A549 (cell line): ENCODE results near the gene RALGDS. TPM values are rescaled to one million over a fixed set of nuclear protein-coding genes. Genes with fewer than 3 reads are reported as not detected.

ENCODE experiments used
- ATAC-seq, 2 experiments: fragments of 200-7000 bp in 1 of 2; fragments of >200 bp in 1 of 2; cut with Nextera tagmentation in 1 of 2; cut with Tn5 transposase in 1 of 2; 3 replicates each; pipeline versions ENCODE4 v1.8.0 to v1.9.1; 2018 to 2020; ENCODE audit warnings: mild to moderate bottlenecking in 1 of 2, moderate library complexity in 1 of 2
- CTCF ChIA-PET: fragments of 300-600 bp; sonication (Branson Sonifier 250); formaldehyde crosslinking; extraction: SDS; loops from one replicate; lab custom pipeline; 2021; ENCODE audit warnings: antibody characterized with exemption, inconsistent platforms; lab: Yijun Ruan, JAX
- POLR2A ChIA-PET: fragments of 350-600 bp; formaldehyde crosslinking; extraction: SDS; loops from one replicate; lab custom pipeline; 2021; ENCODE audit warnings: antibody characterized with exemption, inconsistent platforms; lab: Yijun Ruan, JAX
- DNase-seq, 2 experiments: peaks; one replicate each; pipeline versions ENCODE4 v3.0.0 to v3.0.0-alpha.2; 2011 to 2016; ENCODE audit warnings: low read depth in 1 of 2, low spot score in 1 of 2
- FAIRE-seq: peaks from 2 replicates; lab custom pipeline; 2011; peaks lifted over from hg19 to GRCh38; lab: Jason Lieb, UNC
- H3K27ac ChIP-seq, 2 experiments: fragments of >200 bp; sonication (Bioruptor Twin); formaldehyde crosslinking; 3 replicates each; pipeline ENCODE4 v1.5.1; 2016 to 2017
- H3K4me1 ChIP-seq: fragments of >200 bp; sonication (Bioruptor Twin); formaldehyde crosslinking; 3 replicates; pipeline ENCODE4 v1.6.1; 2016
- H3K4me2 ChIP-seq: fragments of >200 bp; sonication (Bioruptor Twin); formaldehyde crosslinking; 3 replicates; pipeline ENCODE4 v1.6.1; 2016
- H3K4me3 ChIP-seq: fragments of >200 bp; sonication (Bioruptor Twin); formaldehyde crosslinking; 3 replicates; pipeline ENCODE4 v1.5.1; 2016
- H3K9me3 ChIP-seq: fragments of >200 bp; sonication (Bioruptor Twin); formaldehyde crosslinking; 3 replicates; pipeline ENCODE4 v1.6.1; 2016
- CBX2 ChIP-seq: fragments of 200-600 bp; sonication (generic); IDR thresholded peaks from 2 replicates; pipeline ENCODE4 v1.6.1; 2016; ENCODE audit warnings: low read depth, mild to moderate bottlenecking, borderline replicate concordance
- CBX8 ChIP-seq: fragments of 200-600 bp; sonication (generic); IDR thresholded peaks from 2 replicates; pipeline ENCODE4 v1.6.1; 2016
- CHD2 ChIP-seq: fragments of 150-350 bp; IDR thresholded peaks from 2 replicates; pipeline ENCODE4 v1.6.1; 2014; ENCODE audit warnings: low read length; ENCODE audit not compliant: partially characterized antibody
- E2F6 ChIP-seq: IDR thresholded peaks from 2 replicates; pipeline ENCODE4 v1.6.1; 2012; ENCODE audit warnings: low read depth, borderline replicate concordance
- EHMT2 ChIP-seq: fragments of 200-600 bp; sonication (generic); IDR thresholded peaks from 2 replicates; pipeline ENCODE4 v1.6.1; 2016; ENCODE audit warnings: antibody characterized with exemption, low read depth, mild to moderate bottlenecking, moderate library complexity
- ESRRA ChIP-seq: fragments of 150-350 bp; IDR thresholded peaks from 2 replicates; pipeline ENCODE4 v1.6.1; 2014; ENCODE audit warnings: mild to moderate bottlenecking, low read length, borderline replicate concordance
- FOSB ChIP-seq: fragments of 250-450 bp; sonication (Bioruptor Pico); IDR thresholded peaks from 2 replicates; pipeline ENCODE4 v1.5.0; 2020; ENCODE audit warnings: mild to moderate bottlenecking, moderate library complexity
- HDAC2 ChIP-seq: fragments of 200-600 bp; sonication (generic); IDR thresholded peaks from 2 replicates; pipeline ENCODE4 v1.6.1; 2016
- HEYL ChIP-seq: fragments of 250-450 bp; sonication (Bioruptor Pico); IDR thresholded peaks from 2 replicates; pipeline ENCODE4 v1.8.0; 2021; ENCODE audit warnings: mild to moderate bottlenecking, moderate library complexity
- HOXA7 ChIP-seq: fragments of 250-450 bp; sonication (Bioruptor Pico); IDR thresholded peaks from 2 replicates; pipeline ENCODE4 v1.5.0; 2020; ENCODE audit warnings: mild to moderate bottlenecking, moderate library complexity
- KDM5A ChIP-seq: fragments of 200-600 bp; sonication (generic); IDR thresholded peaks from 2 replicates; pipeline ENCODE4 v1.6.1; 2016; ENCODE audit warnings: antibody characterized with exemption, mild to moderate bottlenecking
- MAFK ChIP-seq: fragments of 450-650 bp; IDR thresholded peaks from 2 replicates; pipeline ENCODE4 v1.6.1; 2014; ENCODE audit not compliant: partially characterized antibody
- MAZ ChIP-seq: fragments of 150-350 bp; IDR thresholded peaks from 2 replicates; pipeline ENCODE4 v1.6.1; 2014; ENCODE audit warnings: antibody characterized with exemption, low read depth, low read length, borderline replicate concordance
- NPAS2 ChIP-seq: fragments of 250-450 bp; sonication (Bioruptor Pico); IDR thresholded peaks from 2 replicates; pipeline ENCODE4 v1.8.0; 2022; ENCODE audit warnings: mild to moderate bottlenecking, moderate library complexity, borderline replicate concordance
- NR3C1 ChIP-seq: fragments of >200 bp; sonication (Bioruptor Twin); formaldehyde crosslinking; IDR thresholded peaks from 3 replicates; pipeline ENCODE4 v1.6.1; 2017
- PBX3 ChIP-seq: IDR thresholded peaks from 2 replicates; pipeline ENCODE4 v1.6.1; 2012
- POLR2A ChIP-seq: IDR thresholded peaks from 2 replicates; pipeline ENCODE4 v1.6.1; 2012; ENCODE audit warnings: mild to moderate bottlenecking, low read length
- POLR2AphosphoS2 ChIP-seq: conservative IDR thresholded peaks from 2 replicates; pipeline ENCODE4 v1.6.1; 2012; ENCODE audit warnings: low read length, improper control_type of control experiment, inconsistent platforms
- RARB ChIP-seq: fragments of 250-450 bp; sonication (Bioruptor Pico); IDR thresholded peaks from 2 replicates; pipeline ENCODE4 v1.8.0; 2021; ENCODE audit warnings: mild to moderate bottlenecking, moderate library complexity
- SREBF2 ChIP-seq: fragments of 450-650 bp; IDR thresholded peaks from 2 replicates; pipeline ENCODE4 v1.6.1; 2014; ENCODE audit warnings: mild to moderate bottlenecking, moderate library complexity
- TFCP2L1 ChIP-seq: fragments of 250-450 bp; sonication (Bioruptor Pico); IDR thresholded peaks from 2 replicates; pipeline ENCODE4 v1.5.0; 2021; ENCODE audit warnings: mild to moderate bottlenecking
- ZFP36 ChIP-seq: fragments of 450-650 bp; IDR thresholded peaks from 2 replicates; pipeline ENCODE4 v1.6.1; 2014; ENCODE audit warnings: borderline replicate concordance; ENCODE audit not compliant: partially characterized antibody
- ZSCAN20 ChIP-seq: fragments of 250-450 bp; sonication (Bioruptor Pico); IDR thresholded peaks from 2 replicates; pipeline ENCODE4 v1.8.0; 2022; ENCODE audit warnings: mild to moderate bottlenecking, moderate library complexity
- WGBS: methylation state at CpG from one replicate; pipeline ENCODE4 v1.1.6; 2017; ENCODE audit errors: missing lambda C conversion rate; 5-methylcytosine and 5-hydroxymethylcytosine counted together
- polyA plus RNA-seq, 4 experiments: library from polyadenylated mRNA; depleted of rRNA in 3 of 4; stranded (reverse); fragments of >200 nt; fragmentation: RNase III in 1 of 4; extraction: RNeasy Plus Mini Kit Qiagen cat#74134 plus additional on column Dnase treatment in 1 of 4; gene quantifications; 2 replicates in 3 of 4; 3 replicates in 1 of 4; pipeline ENCODE4 v1.2.3, GENCODE V29; 2011 to 2017

The RALGDS gene
- polyA plus RNA-seq, 2 of the 4 experiments (the other 2 are of a cell fraction), result 8.9 to 12.1 TPM

GRCh38 chr9:133054966-133055365 is 66.1 kb downstream of the RALGDS start:
- Histone ChIP-seq H3K4me2 (no peak overlapping the region), H3K4me1 (no peaks in the 10 kb centered on the region)
- POLR2A ChIA-PET, result no interaction called here
- FAIRE-seq, result no peak
- 97% methylated on average over 12 of the region's 16 CpGs for WGBS
- TF ChIP-seq ESRRA, result no peak
- no peak for TF ChIP-seq ZFP36
- no peak for TF ChIP-seq POLR2A
- TF ChIP-seq ZSCAN20 (CRISPR knock-in tag), result no peak
- no peak for TF ChIP-seq CBX8
- TF ChIP-seq, all 56 proteins: peak for 0
- Histone ChIP-seq H3K9me3 (no peaks in the 10 kb centered on the region), H3K4me3 (no peak overlapping the region), H3K27ac (no peak overlapping the region)
- DNase-seq, result no peak
- no peak for ATAC-seq
- CTCF ChIA-PET, result interaction anchor here (1.1 to 1.4 kb wide), 3 partner anchors 9 to 93 kb away, joined by 3 to 4 read pairs (median 3); no protein-coding TSS in a partner anchor

DNA sequence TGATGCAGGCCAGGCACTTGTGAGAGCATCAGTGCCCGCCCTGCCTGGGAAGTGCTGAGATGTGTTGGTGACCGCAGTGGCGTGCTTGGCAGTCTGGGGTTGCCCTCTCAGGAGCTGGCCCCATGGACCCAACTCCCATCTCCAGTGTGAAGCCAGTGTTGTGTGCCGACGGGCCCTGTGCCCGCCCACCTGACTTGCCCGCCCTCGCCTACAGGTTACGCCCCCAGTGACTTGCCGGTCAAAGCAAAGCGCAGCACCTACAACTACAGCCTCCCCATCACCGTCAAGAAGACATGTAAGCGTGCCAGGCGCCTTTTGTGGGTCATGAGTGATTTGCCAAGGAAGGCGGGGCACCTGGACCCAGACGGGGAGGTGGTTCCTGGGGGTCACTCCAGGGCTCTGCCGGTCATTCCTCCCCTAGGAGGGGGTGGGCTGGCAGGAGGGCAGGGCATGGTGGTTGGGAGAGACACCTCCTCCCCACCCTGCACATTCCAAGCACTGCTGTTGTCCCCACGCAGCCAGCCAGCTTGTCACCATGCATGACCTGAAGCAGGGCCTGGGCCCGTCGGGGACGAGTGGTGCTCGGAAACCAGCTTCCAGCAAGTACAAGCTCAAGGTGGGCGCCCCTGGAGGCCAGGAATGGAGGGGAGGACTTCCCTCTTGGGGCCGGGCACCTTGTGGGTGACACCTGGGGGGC is 66.7 kb downstream of the RALGDS start:
- CTCF ChIA-PET, result interaction anchor here (1.0 to 1.5 kb wide), 6 partner anchors 10 to 94 kb away, joined by 3 to 4 read pairs (median 3); no protein-coding TSS in a partner anchor
- POLR2A ChIA-PET, result no interaction called here
- 96% methylated on average over 18 of the region's 24 CpGs for WGBS

DNA sequence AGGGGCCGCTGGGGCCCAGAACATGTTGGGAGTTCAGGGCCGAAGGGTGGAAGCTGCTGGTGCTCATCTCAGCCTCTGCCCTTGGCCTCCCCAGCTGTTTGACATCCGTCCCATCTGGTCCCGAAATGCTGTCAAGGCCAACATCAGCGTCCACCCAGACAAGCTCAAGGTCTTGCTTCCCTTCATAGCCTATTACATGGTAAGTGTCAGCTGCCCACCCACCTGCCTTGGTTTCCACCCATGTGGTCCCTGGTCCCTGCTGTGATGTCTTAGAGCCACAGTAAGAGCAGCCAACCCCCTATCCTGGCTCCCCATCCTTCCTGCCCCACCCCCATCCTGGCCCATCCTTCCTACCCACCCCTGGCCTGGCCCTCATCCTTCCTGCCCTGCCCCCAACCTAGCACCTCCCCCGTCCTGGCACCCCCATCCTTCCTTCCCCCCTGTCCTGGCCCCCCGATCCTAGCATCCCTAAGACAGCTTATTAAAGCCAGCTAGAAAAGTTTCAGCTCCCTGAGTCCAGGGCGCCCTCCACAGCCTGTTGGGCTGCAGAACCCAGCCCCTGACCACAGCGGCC is 69.0 kb downstream of the RALGDS start:
- CTCF ChIA-PET, result interaction anchor here (1.2 to 2.0 kb wide), 3 partner anchors 8 to 187 kb away, joined by 3 to 5 read pairs (median 4); no protein-coding TSS in a partner anchor
- 93% methylated on average over 7 of the region's 9 CpGs for WGBS
- POLR2A ChIA-PET, result no interaction called here

More for the DNA sequence above, 66.7 kb downstream of the RALGDS start:
- no peak for FAIRE-seq
- no peak overlapping the region for H3K27ac ChIP-seq
- TF ChIP-seq CBX2, result no peak
- no peak for TF ChIP-seq HOXA7 (CRISPR knock-in tag)
- no peak for TF ChIP-seq E2F6
- no peak for TF ChIP-seq SREBF2
- TF ChIP-seq MAZ, result no peak
- TF ChIP-seq HDAC2, result no peak
- TF ChIP-seq, all 56 proteins: peak for 0
- DNase-seq, result no peak
- Histone ChIP-seq H3K4me3 (no peak overlapping the region), H3K4me1 (no peaks in the 10 kb centered on the region), H3K9me3 (no peaks in the 10 kb centered on the region), H3K4me2 (no peak overlapping the region)
- ATAC-seq, result no peak

DNA sequence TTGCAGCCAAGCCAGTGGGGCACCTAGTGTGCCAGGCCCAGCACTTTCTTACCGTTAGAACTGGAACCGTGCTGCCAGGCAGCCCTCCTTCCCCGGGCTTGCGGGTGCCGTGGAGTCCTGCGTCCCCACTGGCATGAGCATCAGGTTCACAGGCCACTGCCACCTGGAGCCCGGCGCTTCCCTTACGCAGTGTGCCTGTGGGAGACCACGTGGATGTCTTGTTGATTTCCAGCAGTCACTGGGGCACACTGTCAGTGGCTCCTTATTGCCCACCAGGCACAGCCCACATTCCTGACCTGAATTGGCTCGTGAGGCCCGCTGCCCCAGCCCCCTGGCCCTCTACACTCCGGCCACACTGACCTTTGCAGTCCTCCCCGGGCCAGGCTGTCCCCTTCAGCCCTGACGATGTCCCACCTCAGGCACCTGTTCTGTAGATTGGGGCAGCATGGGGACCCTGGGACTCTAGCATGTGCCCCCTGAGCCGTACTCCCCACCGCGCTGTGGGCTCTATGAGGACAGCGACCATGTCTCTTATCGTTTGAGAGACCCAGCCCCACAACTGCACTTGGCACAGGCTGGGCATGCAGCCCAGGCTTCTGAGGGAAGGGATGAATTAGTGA is 69.6 kb downstream of the RALGDS start:
- FAIRE-seq (no peak), ATAC-seq (no peak), DNase-seq (no peak)
- Histone ChIP-seq H3K4me2 (no peak overlapping the region), H3K4me1 (no peaks in the 10 kb centered on the region), H3K9me3 (no peaks in the 10 kb centered on the region), H3K4me3 (no peak overlapping the region), H3K27ac (no peak overlapping the region)
- TF ChIP-seq MAFK (no peak), E2F6 (no peak), EHMT2 (no peak), NPAS2 (CRISPR knock-in tag) (no peak), FOSB (CRISPR knock-in tag) (no peak), NR3C1 (no peak), CHD2 (no peak), POLR2A (no peak), POLR2AphosphoS2 (no peak), KDM5A (no peak), RARB (CRISPR knock-in tag) (no peak)
- ChIA-PET POLR2A (no interaction called here), CTCF (interaction anchor here (1.0 to 2.2 kb wide), 5 partner anchors 29 to 149 kb away, joined by 3 to 11 read pairs (median 8); no protein-coding TSS in a partner anchor)
- WGBS, result 95% methylated on average over 19 of the region's 20 CpGs

More for the DNA sequence above, 69.0 kb downstream of the RALGDS start:
- no peak overlapping the region for H3K27ac ChIP-seq
- DNase-seq, result no peak
- no peaks in the 10 kb centered on the region for H3K4me1 ChIP-seq
- H3K4me3 ChIP-seq, result no peak overlapping the region
- TF ChIP-seq PBX3, result no peak
- no peak for TF ChIP-seq HEYL (CRISPR knock-in tag)
- TF ChIP-seq TFCP2L1 (CRISPR knock-in tag), result no peak
- ATAC-seq, result no peak
- no peaks in the 10 kb centered on the region for H3K9me3 ChIP-seq
- no peak overlapping the region for H3K4me2 ChIP-seq
- no peak for FAIRE-seq
